ENCODE data around the gene HMGCL. TPM values are rescaled to one million over a fixed set of nuclear protein-coding genes. Genes with fewer than 3 reads are reported as not detected.

HMGCL gene
- total RNA-seq, 1 donor from 2014 or later, result 25.3 TPM

- no peaks in the 10 kb centered on the region for H3K9me3 ChIP-seq
- DNase-seq (ENCODE audit: extremely low spot score in 2 of 2), result no peak
- peaks cover 0 to 23% of the 10 kb centered on the region in 2 donors for H3K36me3 ChIP-seq
- no peak overlapping the region for H3K27ac ChIP-seq
- no peaks in the 10 kb centered on the region for H3K27me3 ChIP-seq
- peaks cover 33% of the 10 kb centered on the region for H3K4me1 ChIP-seq
- TF ChIP-seq CTCF (IDR thresholded peaks at IDR 0.05), result no peak
- no peak for TF ChIP-seq POLR2AphosphoS5 (IDR thresholded peaks at IDR 0.05; ENCODE audit: insufficient read depth in 1 of 2, low read depth in 1 of 2)
- intact Hi-C loops (cut with DNase I), result loop anchor here (10.0 kb wide), 1 partner anchor 72 kb away; the partner anchor contains the start of gene FUCA1
- H3K4me3 ChIP-seq, result no peak overlapping the region
Measured at GRCh38 chr1:23793018-23793781, 32.0 kb downstream of the HMGCL start.

GRCh38 chr1:23792151-23792945 is 32.9 kb downstream of the HMGCL start:
- peaks cover 0 to 25% of the 10 kb centered on the region in 2 donors for H3K36me3 ChIP-seq
- no peak for DNase-seq (ENCODE audit: extremely low spot score in 2 of 2)
- peaks cover 33% of the 10 kb centered on the region for H3K4me1 ChIP-seq
- H3K9me3 ChIP-seq, result no peaks in the 10 kb centered on the region
- H3K27ac ChIP-seq, result peak overlapping the region; percentile 83
- H3K27me3 ChIP-seq, result no peaks in the 10 kb centered on the region
- intact Hi-C loops (cut with DNase I), result loop anchor here (10.0 kb wide), 1 partner anchor 72 kb away; the partner anchor contains the start of gene FUCA1
- H3K4me3 ChIP-seq, result peak overlapping the region; percentile 86 to 88
- TF ChIP-seq POLR2AphosphoS5 (IDR thresholded peaks at IDR 0.05; ENCODE audit: insufficient read depth in 1 of 2, low read depth in 1 of 2) (no peak), POLR2A (IDR thresholded peaks at IDR 0.05) (no peak), CTCF (IDR thresholded peaks at IDR 0.05) (no peak)

DNA sequence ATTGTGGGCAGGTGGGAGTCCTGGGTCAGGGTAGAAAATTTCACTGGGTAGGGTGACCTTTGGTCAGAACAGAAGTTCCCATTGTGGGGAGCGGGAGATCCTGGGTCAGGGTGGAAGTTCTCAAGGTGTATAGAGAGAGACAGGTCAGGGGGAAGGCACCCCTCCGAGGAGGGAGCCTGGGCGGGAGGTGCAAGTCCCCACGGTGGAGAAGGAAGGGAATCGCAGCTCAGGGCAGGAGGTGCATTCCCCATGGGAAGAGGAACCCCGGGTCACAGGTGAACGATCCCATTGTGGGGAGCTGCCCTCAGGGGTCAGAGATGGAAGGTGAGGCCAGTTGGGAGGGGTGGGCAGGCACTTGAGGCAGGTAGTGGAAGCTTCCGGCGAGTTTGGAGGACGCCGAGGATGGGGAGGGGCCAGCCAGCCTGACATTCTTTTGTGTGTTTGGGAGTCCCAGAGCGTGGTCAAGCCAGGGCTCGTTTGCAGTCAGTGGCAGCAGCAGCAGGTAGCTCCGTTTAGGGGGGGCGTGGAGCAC is 33.6 kb downstream of the HMGCL start:
- Histone ChIP-seq H3K27ac (peak overlapping the region; percentile 83), H3K9me3 (no peaks in the 10 kb centered on the region), H3K27me3 (no peaks in the 10 kb centered on the region), H3K4me3 (peak overlapping the region; percentile 86 to 88), H3K36me3 (peaks cover 0 to 30% of the 10 kb centered on the region in 2 donors), H3K4me1 (peaks cover 33% of the 10 kb centered on the region)
- no peak for DNase-seq (ENCODE audit: extremely low spot score in 2 of 2)
- no peak for TF ChIP-seq POLR2A (IDR thresholded peaks at IDR 0.05)
- no peak for TF ChIP-seq POLR2AphosphoS5 (IDR thresholded peaks at IDR 0.05; ENCODE audit: insufficient read depth in 1 of 2, low read depth in 1 of 2)
- TF ChIP-seq CTCF (IDR thresholded peaks at IDR 0.05), result no peak
- intact Hi-C loops (cut with DNase I), result loop anchor here (10.0 kb wide), 1 partner anchor 73 kb away; the partner anchor contains the start of gene FUCA1

DNA sequence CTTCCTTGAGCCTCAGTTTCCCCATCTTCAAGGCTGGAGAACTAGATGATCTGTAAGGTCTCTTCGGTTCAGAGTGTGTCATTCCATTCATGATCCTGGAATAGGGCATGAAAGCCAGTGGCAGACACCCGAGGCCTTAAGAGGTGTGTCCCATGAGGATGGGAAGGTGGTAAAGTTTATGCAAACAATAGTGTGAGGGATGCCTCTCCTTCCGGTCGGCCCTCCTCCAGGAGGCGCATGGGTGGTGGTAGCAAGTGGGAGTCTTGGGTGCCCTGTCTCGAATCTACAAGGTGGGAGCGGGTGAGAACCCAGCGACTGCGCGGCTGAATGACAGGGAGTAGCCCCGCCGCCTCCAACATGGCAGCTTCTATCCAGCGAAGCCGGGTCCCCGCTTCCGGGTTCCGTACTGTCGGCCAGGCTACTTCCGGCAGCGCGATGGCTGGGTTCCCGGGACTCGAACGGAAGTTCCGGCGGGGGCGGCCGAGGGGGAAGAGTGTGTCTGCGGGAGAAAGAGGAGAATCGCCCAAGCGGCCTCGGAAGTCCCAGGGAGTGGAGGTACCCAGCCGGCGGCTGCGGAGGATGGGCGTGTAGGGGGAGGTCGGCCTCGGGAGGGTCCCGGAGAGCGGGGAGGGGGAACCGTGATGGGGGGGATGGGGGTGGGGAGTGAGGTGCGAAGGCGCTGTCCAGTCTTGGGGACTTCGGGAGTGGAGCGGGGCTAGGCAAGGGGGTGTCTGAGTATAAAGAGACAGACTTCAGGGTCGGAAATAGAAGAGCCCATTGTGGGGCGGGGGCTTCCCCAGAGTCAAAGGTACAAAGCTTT is 34.3 kb downstream of the HMGCL start, which contains the start of gene LYPLA2:
LYPLA2 (plus strand) TSS at position 450 of the 820 bp plus-strand sequence. CDS start 1,538 bp downstream, outside the sequence.
- Histone ChIP-seq H3K27ac (peak within 1 kb of the TSS; percentile 83), H3K9me3 (no peaks in the 10 kb centered on the region), H3K27me3 (no peaks in the 10 kb centered on the region), H3K4me1 (peaks cover 33% of the 10 kb centered on the region), H3K4me3 (peak within 1 kb of the TSS; percentile 86 to 88), H3K36me3 (peaks cover 0 to 31% of the 10 kb centered on the region in 2 donors)
- no peak for DNase-seq (ENCODE audit: extremely low spot score in 2 of 2)
- TF ChIP-seq POLR2AphosphoS5 (IDR thresholded peaks at IDR 0.05; ENCODE audit: insufficient read depth in 1 of 2, low read depth in 1 of 2) (peak; percentile 81 to 96), CTCF (IDR thresholded peaks at IDR 0.05) (no peak), POLR2A (IDR thresholded peaks at IDR 0.05) (peak in 1 of 2 donors; percentile 5)
- intact Hi-C loops (cut with DNase I), result loop anchor here (10.0 kb wide), 1 partner anchor 74 kb away; the partner anchor contains the start of gene FUCA1
